HepG2 (cell line): ENCODE data around the gene A3GALT2. TPM values are rescaled to one million over a fixed set of nuclear protein-coding genes. Genes with fewer than 3 reads are reported as not detected.

ENCODE experiments used
- ATAC-seq: fragments of 200-7000 bp; cut with Tn5 transposase; 3 replicates; pipeline ENCODE4 v1.9.1; 2020; ENCODE audit warnings: mild to moderate bottlenecking, moderate library complexity
- BruUV-seq: library from RNA; stranded (reverse); fragments of 400-500 nt; replicated peaks from 2 replicates; lab custom pipeline; 2021; lab: Mats Ljungman, UMichigan
- CTCF ChIA-PET: fragments of 300-600 bp; formaldehyde crosslinking; extraction: SDS; loops from one replicate; lab custom pipeline; 2021; ENCODE audit warnings: low total read pairs, inconsistent platforms, low intra/inter-chr PET ratio; lab: Yijun Ruan, JAX
- POLR2A ChIA-PET: fragments of 350-600 bp; sonication (Branson Sonifier 250); formaldehyde crosslinking; loops from one replicate; lab custom pipeline; 2020; ENCODE audit warnings: antibody characterized with exemption, inconsistent platforms; lab: Yijun Ruan, JAX
- DNase-seq: peaks from one replicate; pipeline ENCODE4 v3.0.0-alpha.2; 2015; ENCODE audit warnings: low spot score
- FAIRE-seq: peaks from 3 replicates; lab custom pipeline; 2011; peaks lifted over from hg19 to GRCh38; lab: Jason Lieb, UNC
- H2AFZ ChIP-seq: one replicate; pipeline ENCODE4 v1.6.1; 2011; ENCODE audit warnings: low read length, inconsistent platforms
- H3K27ac ChIP-seq: fragments of 300-600 bp; 3 replicates; pipeline ENCODE4 v1.8.0; 2011; ENCODE audit warnings: mixed run types, mild to moderate bottlenecking, mixed read lengths, low read length, inconsistent platforms; ENCODE audit not compliant: insufficient read depth; ENCODE audit errors: extremely low read length
- H3K27me3 ChIP-seq, 2 experiments: fragments of 200-600 bp in 1 of 2; 2 replicates in 1 of 2; 3 replicates in 1 of 2; pipeline versions ENCODE4 v1.6.0 to v1.8.0; 2011; ENCODE audit warnings: low read length in 2 of 2, mild to moderate bottlenecking in 2 of 2, moderate library complexity in 2 of 2, inconsistent platforms in 1 of 2; ENCODE audit not compliant: insufficient read depth in 2 of 2, control insufficient read depth in 1 of 2
- H3K36me3 ChIP-seq, 2 experiments: fragments of 200-600 bp in 1 of 2; replicated peaks in 1 of 2; 2 replicates in 1 of 2; 3 replicates in 1 of 2; pipeline versions ENCODE4 v1.5.1 to v1.8.0; 2011; ENCODE audit warnings: low read length in 2 of 2, inconsistent platforms in 1 of 2; ENCODE audit not compliant: insufficient read depth in 2 of 2, control insufficient read depth in 1 of 2
- H3K4me1 ChIP-seq: 2 replicates; pipeline ENCODE4 v1.5.1; 2012; ENCODE audit warnings: low read length, inconsistent platforms; ENCODE audit not compliant: insufficient read depth
- H3K4me2 ChIP-seq: 2 replicates; pipeline ENCODE4 v1.6.0; 2011; ENCODE audit warnings: low read depth, low read length, inconsistent platforms
- H3K4me3 ChIP-seq, 3 experiments: fragments of 200-600 bp in 1 of 3; sonication (generic), shearing (Covaris generic) in 1 of 3; replicated peaks in 1 of 3; 2 replicates each; pipeline ENCODE4 v1.5.1; 2011 to 2016; ENCODE audit warnings: low read length in 3 of 3, inconsistent platforms in 2 of 3, low read depth in 2 of 3, mild to moderate bottlenecking in 2 of 3, control low read depth in 1 of 3, mixed read lengths in 1 of 3; ENCODE audit not compliant: insufficient read depth in 1 of 3
- H3K79me2 ChIP-seq: one replicate; pipeline ENCODE4 v1.6.1; 2011; ENCODE audit warnings: low read length, inconsistent platforms; ENCODE audit not compliant: insufficient read depth
- H3K9ac ChIP-seq: 2 replicates; pipeline ENCODE4 v1.6.0; 2011; ENCODE audit warnings: mild to moderate bottlenecking, low read depth, low read length, inconsistent platforms; ENCODE audit not compliant: insufficient read depth
- H3K9me3 ChIP-seq: 2 replicates; pipeline ENCODE4 v1.5.1; 2012; ENCODE audit warnings: mild to moderate bottlenecking, low read length
- H4K20me1 ChIP-seq: 2 replicates; pipeline ENCODE4 v1.6.0; 2011; ENCODE audit warnings: inconsistent platforms, mild to moderate bottlenecking, low read length, moderate library complexity; ENCODE audit not compliant: insufficient read depth
- ARNT ChIP-seq: fragments of 450-650 bp; IDR thresholded peaks from 2 replicates; pipeline ENCODE4 v1.6.1; 2017
- CHD4 ChIP-seq: fragments of 200-600 bp; sonication (generic); IDR thresholded peaks from 2 replicates; pipeline ENCODE4 v1.7.0; 2017; ENCODE audit warnings: mild to moderate bottlenecking, low read length, borderline replicate concordance
- FOXM1 ChIP-seq: sonication (generic); formaldehyde crosslinking; IDR thresholded peaks from 2 replicates; pipeline ENCODE4 v1.5.0; 2020; ENCODE audit warnings: missing genetic modification reagents
- KDM5B ChIP-seq: sonication (generic); formaldehyde crosslinking; IDR thresholded peaks from 2 replicates; pipeline ENCODE4 v1.4.0; 2020; ENCODE audit warnings: missing genetic modification reagents, mild to moderate bottlenecking, borderline replicate concordance
- MIXL1 ChIP-seq: IDR thresholded peaks from 2 replicates; pipeline ENCODE4 v1.6.1; 2016
- NR2F2 ChIP-seq: IDR thresholded peaks from 2 replicates; pipeline ENCODE4 v1.6.1; 2012; ENCODE audit warnings: low read depth, inconsistent platforms, borderline replicate concordance
- RFXANK ChIP-seq: IDR thresholded peaks from 2 replicates; pipeline ENCODE4 v1.6.1; 2016
- SIN3A ChIP-seq: IDR thresholded peaks from 2 replicates; pipeline ENCODE4 v1.6.1; 2011; ENCODE audit warnings: low read depth, mild to moderate bottlenecking, control low read depth, low read length, borderline replicate concordance
- SP1 ChIP-seq, 2 experiments: fragments of 450-650 bp in 1 of 2; sonication (generic) in 1 of 2; formaldehyde crosslinking in 1 of 2; IDR thresholded peaks; 2 replicates each; pipeline versions ENCODE4 v1.4.0 to v1.6.1; 2016 to 2020; ENCODE audit warnings: missing genetic modification reagents in 1 of 2
- SRF ChIP-seq: IDR thresholded peaks from 2 replicates; pipeline ENCODE4 v1.6.1; 2011; ENCODE audit warnings: mild to moderate bottlenecking, low read depth, low read length, moderate library complexity
- THAP9 ChIP-seq: sonication (generic); formaldehyde crosslinking; IDR thresholded peaks from 2 replicates; pipeline ENCODE4; 2020; ENCODE audit warnings: missing genetic modification reagents, mild to moderate bottlenecking, borderline replicate concordance
- TMF1 ChIP-seq: sonication (generic); formaldehyde crosslinking; IDR thresholded peaks from 2 replicates; pipeline ENCODE4 v1.8.1; 2022; ENCODE audit warnings: low read depth, missing genetic modification reagents
- YEATS4 ChIP-seq: sonication (generic); formaldehyde crosslinking; IDR thresholded peaks from 2 replicates; pipeline ENCODE4 v1.4.0; 2020; ENCODE audit warnings: missing genetic modification reagents, borderline replicate concordance
- YY1 ChIP-seq: IDR thresholded peaks from 2 replicates; pipeline ENCODE4 v1.6.1; 2011; ENCODE audit warnings: low read length, low read depth, moderate library complexity, mild to moderate bottlenecking; ENCODE audit not compliant: insufficient read depth, insufficient replicate concordance
- ZNF143 ChIP-seq: sonication (generic); formaldehyde crosslinking; IDR thresholded peaks from 2 replicates; pipeline ENCODE4 v1.4.0; 2020; ENCODE audit warnings: missing genetic modification reagents
- ZNF546 ChIP-seq: sonication (generic); formaldehyde crosslinking; conservative IDR thresholded peaks from 2 replicates; pipeline ENCODE4 v1.8.1; 2023; ENCODE audit warnings: mild to moderate bottlenecking, missing genetic modification reagents
- WGBS: methylation state at CpG from one replicate; pipeline ENCODE4 v1.1.6; 2017; ENCODE audit warnings: low lambda C conversion rate; 5-methylcytosine and 5-hydroxymethylcytosine counted together
- in situ Hi-C: cut with HindIII; loops from 2 replicates; pipeline ENCODE4 v1.10.0; 2017; ENCODE audit warnings: low pct_unique_long_range_greater_than_20kb; ENCODE audit not compliant: extremely low pct_ligation_motif_present
- intact Hi-C: fragments of 100-400 bp; cut with micrococcal nuclease; formaldehyde crosslinking; loops from one replicate; pipeline ENCODE4 v1.10.0; 2022; ENCODE audit not compliant: unreplicated experiment
- polyA plus RNA-seq, 8 experiments: library from polyadenylated mRNA; depleted of rRNA in 3 of 8; stranded (reverse) in 7 of 8; unstranded in 1 of 8; fragments of >200 nt; fragmentation: Illumina TruSeq in 4 of 8; extraction: Trizol in 4 of 8; gene quantifications; 2 replicates each; pipeline versions ENCODE4 v1.2.1 to v1.2.3, GENCODE V29; 2011 to 2016; ENCODE audit warnings: low read depth in 4 of 8, missing spikeins in 1 of 8, mixed read lengths in 1 of 8; ENCODE audit not compliant: insufficient read depth in 1 of 8
- total RNA-seq, 5 experiments: library from RNA; depleted of rRNA; stranded (reverse); fragments of >200 nt; fragmentation: Illumina TruSeq; extraction: Trizol; gene quantifications; 2 replicates each; pipeline ENCODE4 v1.2.3, GENCODE V29; 2016; ENCODE audit warnings: low read depth in 1 of 5
- TF ChIP-seq, protein P1 (sequence below): sonication (generic); formaldehyde crosslinking; IDR thresholded peaks from 2 replicates; pipeline ENCODE4 v1.5.1; 2020; ENCODE audit warnings: missing genetic modification reagents, mild to moderate bottlenecking, borderline replicate concordance

Gene A3GALT2
- total and polyA plus RNA-seq, 2 of the 13 experiments (the other 11 are each of a cell fraction or from before 2014, with no cell fraction given), result not detected

DNA sequence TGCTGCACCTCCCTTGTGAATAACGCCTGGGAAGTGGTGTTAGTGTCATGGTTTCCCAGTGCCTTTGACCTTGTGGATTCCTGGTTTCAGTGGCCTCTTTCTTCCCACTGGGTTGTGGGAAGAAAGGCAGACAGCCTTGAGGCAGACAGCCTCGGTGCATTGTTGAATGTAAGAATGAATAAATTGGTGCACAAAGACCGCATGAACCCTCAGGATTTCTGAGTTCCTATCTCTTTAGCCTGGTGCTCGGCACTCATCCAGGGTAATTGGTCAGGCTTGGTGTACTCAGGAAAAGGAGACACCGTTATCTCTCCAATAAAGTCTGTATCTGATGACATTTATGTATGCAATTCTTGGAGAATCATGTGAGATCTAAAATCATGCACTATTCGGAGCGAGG lies 59.6 kb downstream of the A3GALT2 start:
- TF ChIP-seq MIXL1 (CRISPR knock-in tag) (no peak), FOXM1 (CRISPR knock-in tag) (no peak), YY1 (no peak), KDM5B (CRISPR knock-in tag) (no peak), ARNT (no peak), THAP9 (CRISPR knock-in tag) (no peak), NR2F2 (no peak), TMF1 (CRISPR knock-in tag) (no peak), RFXANK (CRISPR knock-in tag) (no peak), ZNF143 (no peak), SIN3A (no peak), CHD4 (no peak), SP1 (IDR thresholded peaks at IDR 0.05) (no peak), SP1 (CRISPR knock-in tag; IDR thresholded peaks at IDR 0.05) (no peak), SRF (no peak), YEATS4 (CRISPR knock-in tag) (no peak), ZNF546 (CRISPR knock-in tag) (no peak)
- TF ChIP-seq, protein P1, sequence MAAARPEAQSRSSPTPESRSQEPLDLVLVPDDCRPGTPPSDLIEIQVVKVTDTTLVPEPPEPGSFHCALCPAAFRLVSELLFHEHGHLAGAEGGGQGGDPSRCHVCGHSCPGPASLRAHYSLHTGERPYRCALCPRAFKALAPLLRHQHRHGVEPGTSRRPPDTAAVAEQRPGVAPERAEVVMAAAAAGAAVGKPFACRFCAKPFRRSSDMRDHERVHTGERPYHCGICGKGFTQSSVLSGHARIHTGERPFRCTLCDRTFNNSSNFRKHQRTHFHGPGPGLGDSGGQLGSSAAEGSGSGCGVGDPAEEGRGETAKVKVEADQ (CRISPR knock-in tag), result no peak
- 81% methylated on average over 7 of the region's 7 CpGs for WGBS

More for the DNA sequence above, 59.6 kb downstream of the A3GALT2 start:
- no TSS peak for BruUV-seq
- Histone ChIP-seq H3K9ac (no peak overlapping the region), H4K20me1 (peaks cover 13% of the 10 kb centered on the region), H3K9me3 (no peaks in the 10 kb centered on the region), H3K4me2 (no peak overlapping the region), H3K4me1 (peaks cover 73% of the 10 kb centered on the region), H3K79me2 (peaks cover 55% of the 10 kb centered on the region), H3K36me3 (peaks cover 2 to 6% of the 10 kb centered on the region in 2 experiments; a peak in 2 of 5 replicates), H3K4me3 (no peak overlapping the region), H2AFZ (no peak overlapping the region), H3K27me3 (no peaks in the 10 kb centered on the region; a peak in 1 of 5 replicates), H3K27ac (peak overlapping the region; percentile 30)
- ATAC-seq (no peak), FAIRE-seq (no peak), DNase-seq (no peak)
- intact Hi-C loops, result no loop called here
- in situ Hi-C loops, result no loop called here
- ChIA-PET CTCF (no interaction called here), POLR2A (no interaction called here)
